GM19099 (cell line): ENCODE results near the gene SLC2A9.

ENCODE experiments used
- POLR2A ChIP-seq: IDR thresholded peaks from 3 replicates; pipeline ENCODE4 v1.6.1; 2011; ENCODE audit warnings: low read depth; ENCODE audit not compliant: insufficient read length; ENCODE audit errors: extremely low read depth

The SLC2A9 gene

GRCh38 chr4:9996319-9997110 lies 24.8 kb downstream of the SLC2A9 start:
- no peak for TF ChIP-seq POLR2A

- TF ChIP-seq POLR2A = no peak
These were observed 26.9 kb downstream of the SLC2A9 start for GRCh38 chr4:9994246-9994847.

- TF ChIP-seq POLR2A = no peak
These were observed 31.2 kb downstream of the SLC2A9 start for GRCh38 chr4:9989918-9990635.

GRCh38 chr4:9988933-9989332 lies 32.4 kb downstream of the SLC2A9 start:
- no peak for TF ChIP-seq POLR2A

GRCh38 chr4:9988363-9988749 lies 32.9 kb downstream of the SLC2A9 start:
- TF ChIP-seq POLR2A = no peak

GRCh38 chr4:9987749-9988362 lies 33.4 kb downstream of the SLC2A9 start:
- no peak for TF ChIP-seq POLR2A

- no peak for TF ChIP-seq POLR2A
These were observed 36.7 kb downstream of the SLC2A9 start for GRCh38 chr4:9984621-9985020.

GRCh38 chr4:9983211-9983610 lies 38.1 kb downstream of the SLC2A9 start:
- no peak for TF ChIP-seq POLR2A

- TF ChIP-seq POLR2A = no peak
These were observed 40.4 kb downstream of the SLC2A9 start for GRCh38 chr4:9980898-9981297.

- no peak for TF ChIP-seq POLR2A
These were observed 42.1 kb downstream of the SLC2A9 start for GRCh38 chr4:9979101-9979701.

- no peak for TF ChIP-seq POLR2A
These were observed 43.7 kb downstream of the SLC2A9 start for GRCh38 chr4:9977518-9978031.

- TF ChIP-seq POLR2A = no peak
These were observed 44.5 kb downstream of the SLC2A9 start for GRCh38 chr4:9976781-9977180.

- no peak for TF ChIP-seq POLR2A
These were observed 45.0 kb downstream of the SLC2A9 start for GRCh38 chr4:9976293-9976692.

- no peak for TF ChIP-seq POLR2A
These were observed 49.6 kb downstream of the SLC2A9 start for GRCh38 chr4:9971711-9972110.

GRCh38 chr4:9970399-9971011 lies 50.8 kb downstream of the SLC2A9 start:
- TF ChIP-seq POLR2A = no peak
